Trophoblast cell (in vitro differentiated cells and primary cell): Measurements from ENCODE around the gene ADAMTS12.

ENCODE experiments used
- DNase-seq, 2 donors: peaks; one replicate each; pipeline ENCODE4 v3.0.0-alpha.2; 2016
- H2AFZ ChIP-seq: 2 replicates; pipeline ENCODE4 v1.6.1; 2013; ENCODE audit warnings: low read length, moderate library complexity, mild to moderate bottlenecking; ENCODE audit not compliant: insufficient read depth, poor library complexity
- H2AK5ac ChIP-seq: 2 replicates; pipeline ENCODE4 v1.6.1; 2013; ENCODE audit warnings: mild to moderate bottlenecking, low read length
- H2BK120ac ChIP-seq: 2 replicates; pipeline ENCODE4 v1.6.1; 2013; ENCODE audit warnings: low read length, mild to moderate bottlenecking, moderate library complexity; ENCODE audit not compliant: insufficient read depth, poor library complexity
- H2BK12ac ChIP-seq: 2 replicates; pipeline ENCODE4 v1.6.1; 2013; ENCODE audit warnings: mild to moderate bottlenecking, low read length, moderate library complexity
- H2BK5ac ChIP-seq: 2 replicates; pipeline ENCODE4 v1.6.1; 2013; ENCODE audit warnings: low read length, low read depth, moderate library complexity, mild to moderate bottlenecking; ENCODE audit not compliant: poor library complexity
- H3K14ac ChIP-seq: 2 replicates; pipeline ENCODE4 v1.6.1; 2013; ENCODE audit warnings: mild to moderate bottlenecking, low read length
- H3K18ac ChIP-seq: 2 replicates; pipeline ENCODE4 v1.6.1; 2013; ENCODE audit warnings: mild to moderate bottlenecking, low read length
- H3K23ac ChIP-seq: 2 replicates; pipeline ENCODE4 v1.6.1; 2013; ENCODE audit warnings: low read length
- H3K27ac ChIP-seq: 2 replicates; pipeline ENCODE4 v1.5.1; 2013; ENCODE audit warnings: low read depth, mild to moderate bottlenecking, inconsistent platforms, low read length, moderate library complexity
- H3K27me3 ChIP-seq: 2 replicates; pipeline ENCODE4 v1.6.1; 2013; ENCODE audit warnings: inconsistent platforms, mild to moderate bottlenecking, low read length, moderate library complexity; ENCODE audit not compliant: insufficient read depth
- H3K36me3 ChIP-seq, 2 experiments: 1 replicate in 1 of 2; 2 replicates in 1 of 2; pipeline ENCODE4 v1.6.1; 2013; ENCODE audit warnings: low read length in 2 of 2, mild to moderate bottlenecking in 2 of 2, moderate library complexity in 1 of 2; ENCODE audit not compliant: insufficient read depth in 2 of 2, control insufficient read depth in 1 of 2
- H3K4ac ChIP-seq: 2 replicates; pipeline ENCODE4 v1.6.1; 2013; ENCODE audit warnings: low read depth, mild to moderate bottlenecking, low read length, moderate library complexity
- H3K4me1 ChIP-seq, 2 experiments: 1 replicate in 1 of 2; 2 replicates in 1 of 2; pipeline ENCODE4 v1.6.1; 2013; ENCODE audit warnings: low read length in 2 of 2, mild to moderate bottlenecking in 2 of 2, moderate library complexity in 1 of 2; ENCODE audit not compliant: insufficient read depth in 2 of 2, control insufficient read depth in 1 of 2
- H3K4me2 ChIP-seq: 2 replicates; pipeline ENCODE4 v1.6.1; 2013; ENCODE audit warnings: inconsistent platforms, mild to moderate bottlenecking, low read length, moderate library complexity
- H3K4me3 ChIP-seq: 2 replicates; pipeline ENCODE4 v1.5.1; 2013; ENCODE audit warnings: mild to moderate bottlenecking, low read depth, low read length, inconsistent platforms
- H3K79me1 ChIP-seq: one replicate; pipeline ENCODE4 v1.6.1; 2013; ENCODE audit warnings: low read length
- H3K79me2 ChIP-seq: 2 replicates; pipeline ENCODE4 v1.6.1; 2013; ENCODE audit warnings: low read length, mild to moderate bottlenecking; ENCODE audit not compliant: control insufficient read depth, insufficient read depth, poor library complexity
- H3K9ac ChIP-seq: 2 replicates; pipeline ENCODE4 v1.6.1; 2013; ENCODE audit warnings: mild to moderate bottlenecking, low read length
- H3K9me3 ChIP-seq: 2 replicates; pipeline ENCODE4 v1.6.1; 2013; ENCODE audit warnings: low read depth, mild to moderate bottlenecking, control low read depth, inconsistent platforms, low read length; ENCODE audit not compliant: insufficient read depth
- H4K12ac ChIP-seq: 2 replicates; pipeline ENCODE4 v1.6.1; 2013; ENCODE audit warnings: low read depth, mild to moderate bottlenecking, low read length, moderate library complexity
- H4K8ac ChIP-seq: 2 replicates; pipeline ENCODE4 v1.6.1; 2013; ENCODE audit warnings: low read depth, mild to moderate bottlenecking, low read length, moderate library complexity
- H4K91ac ChIP-seq: one replicate; pipeline ENCODE4 v1.6.1; 2013; ENCODE audit warnings: low read depth, mild to moderate bottlenecking, low read length, moderate library complexity
- WGBS: extraction: QIAGEN DNeasy Blood & Tissue Kit; methylation state at CpG from one replicate; pipeline ENCODE4 v1.1.7; 2013; ENCODE audit warnings: missing lambda C conversion rate; ENCODE audit not compliant: insufficient read length, insufficient coverage; ENCODE audit errors: extremely low coverage; 5-methylcytosine and 5-hydroxymethylcytosine counted together

Gene ADAMTS12

DNA sequence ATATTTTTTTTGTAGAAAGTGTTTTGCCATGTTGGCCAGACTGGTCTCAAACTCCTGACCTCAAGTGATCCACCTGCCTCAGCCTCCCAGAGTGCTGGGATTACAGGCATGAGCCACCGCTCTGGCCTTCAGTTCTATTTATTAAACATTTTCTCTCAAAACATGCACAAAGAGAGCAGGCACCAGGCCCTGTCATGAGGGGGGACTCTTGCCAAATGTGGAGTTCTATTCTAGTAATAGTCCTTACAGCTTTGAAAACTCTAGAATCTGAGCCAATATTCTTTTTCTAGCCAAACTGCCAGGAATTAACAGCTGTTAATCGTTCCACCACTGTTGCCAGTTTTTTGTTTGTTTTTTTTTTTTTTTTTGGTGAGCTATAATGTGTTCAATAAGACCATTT is 326.5 kb downstream of the ADAMTS12 start:
- no peak for DNase-seq
- Histone ChIP-seq H3K23ac (no peak overlapping the region), H3K4me2 (no peak overlapping the region), H3K4me3 (no peak overlapping the region), H3K27ac (no peak overlapping the region), H3K4me1 (no peaks in the 10 kb centered on the region), H2AFZ (no peak overlapping the region), H3K4ac (no peak overlapping the region), H4K12ac (no peak overlapping the region), H2AK5ac (no peak overlapping the region), H3K79me1 (no peaks in the 10 kb centered on the region), H3K14ac (no peak overlapping the region), H3K9me3 (no peaks in the 10 kb centered on the region), H2BK120ac (no peak overlapping the region), H4K8ac (no peak overlapping the region), H3K79me2 (no peaks in the 10 kb centered on the region), H3K27me3 (no peaks in the 10 kb centered on the region), H4K91ac (no peak overlapping the region), H3K18ac (no peak overlapping the region), H2BK5ac (no peak overlapping the region), H3K36me3 (no peaks in the 10 kb centered on the region), H2BK12ac (no peak overlapping the region), H3K9ac (no peak overlapping the region)
- WGBS, result no CpG with 5 or more reads among the region's 2 CpGs

GRCh38 chr5:33563983-33564908 is 327.5 kb downstream of the ADAMTS12 start:
- H3K4me3 ChIP-seq, result no peak overlapping the region
- H3K27ac ChIP-seq, result no peak overlapping the region
- H3K4ac ChIP-seq, result no peak overlapping the region
- no peak overlapping the region for H4K12ac ChIP-seq
- H3K79me2 ChIP-seq, result no peaks in the 10 kb centered on the region
- peak; percentile 70 to 82 for DNase-seq
- no peak overlapping the region for H2BK12ac ChIP-seq
- no peak overlapping the region for H2BK120ac ChIP-seq
- no peak overlapping the region for H4K8ac ChIP-seq
- no peak overlapping the region for H4K91ac ChIP-seq
- no peak overlapping the region for H3K18ac ChIP-seq
- no peak overlapping the region for H3K9ac ChIP-seq
- no peaks in the 10 kb centered on the region for H3K4me1 ChIP-seq
- no peak overlapping the region for H2BK5ac ChIP-seq
- H3K23ac ChIP-seq, result no peak overlapping the region
- H3K79me1 ChIP-seq, result no peaks in the 10 kb centered on the region
- H3K14ac ChIP-seq, result no peak overlapping the region
- no CpG with 5 or more reads among the region's 2 CpGs for WGBS
- no peaks in the 10 kb centered on the region for H3K9me3 ChIP-seq
- H3K4me2 ChIP-seq, result no peak overlapping the region
- no peak overlapping the region for H2AK5ac ChIP-seq
- no peak overlapping the region for H2AFZ ChIP-seq
- no peaks in the 10 kb centered on the region for H3K27me3 ChIP-seq
- H3K36me3 ChIP-seq, result no peaks in the 10 kb centered on the region

- peak in 1 of 2 donors; percentile 15 for DNase-seq
- Histone ChIP-seq H4K12ac (no peak overlapping the region), H2BK120ac (no peak overlapping the region), H2BK12ac (no peak overlapping the region), H3K4me1 (no peaks in the 10 kb centered on the region), H3K27me3 (no peaks in the 10 kb centered on the region), H3K27ac (no peak overlapping the region), H2AFZ (no peak overlapping the region), H3K9me3 (no peaks in the 10 kb centered on the region), H3K14ac (no peak overlapping the region), H3K4ac (no peak overlapping the region), H4K8ac (no peak overlapping the region), H3K4me3 (no peak overlapping the region), H3K79me2 (no peaks in the 10 kb centered on the region), H3K9ac (no peak overlapping the region), H3K4me2 (no peak overlapping the region), H4K91ac (no peak overlapping the region), H3K23ac (no peak overlapping the region), H3K18ac (no peak overlapping the region), H2AK5ac (no peak overlapping the region), H3K79me1 (no peaks in the 10 kb centered on the region), H3K36me3 (no peaks in the 10 kb centered on the region), H2BK5ac (no peak overlapping the region)
- no CpG with 5 or more reads among the region's 2 CpGs for WGBS
Observed at GRCh38 chr5:33563530-33563929, 328.3 kb downstream of the ADAMTS12 start.

- H3K9me3 ChIP-seq, result peaks cover 1% of the 10 kb centered on the region
- H3K4ac ChIP-seq, result no peak overlapping the region
- H2BK120ac ChIP-seq, result no peak overlapping the region
- no peak overlapping the region for H4K8ac ChIP-seq
- no CpG with 5 or more reads among the region's 1 CpG for WGBS
- H3K23ac ChIP-seq, result no peak overlapping the region
- H3K79me2 ChIP-seq, result no peaks in the 10 kb centered on the region
- H3K79me1 ChIP-seq, result no peaks in the 10 kb centered on the region
- H3K36me3 ChIP-seq, result no peaks in the 10 kb centered on the region
- H2BK12ac ChIP-seq, result no peak overlapping the region
- H3K27me3 ChIP-seq, result no peaks in the 10 kb centered on the region
- no peak overlapping the region for H3K18ac ChIP-seq
- H4K12ac ChIP-seq, result no peak overlapping the region
- H2BK5ac ChIP-seq, result no peak overlapping the region
- H4K91ac ChIP-seq, result no peak overlapping the region
- no peak overlapping the region for H3K4me3 ChIP-seq
- H2AFZ ChIP-seq, result no peak overlapping the region
- no peak overlapping the region for H3K4me2 ChIP-seq
- DNase-seq, result no peak
- H3K4me1 ChIP-seq, result no peaks in the 10 kb centered on the region
- H3K27ac ChIP-seq, result no peak overlapping the region
- no peak overlapping the region for H2AK5ac ChIP-seq
- H3K9ac ChIP-seq, result no peak overlapping the region
- no peak overlapping the region for H3K14ac ChIP-seq
Observed at GRCh38 chr5:33558489-33558888, 333.3 kb downstream of the ADAMTS12 start.
